Urinary bladder (tissue), 4 donors: ENCODE results near the gene TSPAN14. TPM values are rescaled to one million over a fixed set of nuclear protein-coding genes. Genes with fewer than 3 reads are reported as not detected.

ENCODE experiments used
- DNase-seq: peaks from one replicate; pipeline ENCODE4 v3.0.0-alpha.2; 2015; ENCODE audit errors: extremely low spot score
- H3K27ac ChIP-seq: one replicate; pipeline ENCODE4 v1.5.1; 2013; ENCODE audit warnings: low read depth, mild to moderate bottlenecking, moderate library complexity
- H3K36me3 ChIP-seq: one replicate; pipeline ENCODE4 v1.6.1; 2013; ENCODE audit warnings: mild to moderate bottlenecking, moderate library complexity; ENCODE audit not compliant: insufficient read depth
- H3K4me1 ChIP-seq: one replicate; pipeline ENCODE4 v1.6.1; 2013; ENCODE audit warnings: mild to moderate bottlenecking, moderate library complexity; ENCODE audit not compliant: insufficient read depth
- H3K4me3 ChIP-seq: one replicate; pipeline ENCODE4 v1.5.1; 2013; ENCODE audit warnings: low read depth, low read length
- WGBS: extraction: QIAGEN DNeasy Blood & Tissue Kit; methylation state at CpG from one replicate; pipeline ENCODE4 v1.1.7; 2013; 5-methylcytosine and 5-hydroxymethylcytosine counted together
- polyA plus RNA-seq: library from polyadenylated mRNA; stranded (reverse); fragments of 200-250 nt; gene quantifications from one replicate; pipeline ENCODE4 v1.2.3, GENCODE V29; 2013
- total RNA-seq: library from RNA; depleted of rRNA; stranded (reverse); fragments of >200 nt; gene quantifications from one replicate; pipeline ENCODE4 v1.2.3, GENCODE V29; 2014
- donor health status: healthy with polysubstance abuse.
- donor health status: healthy.

TSPAN14 gene
- total and polyA plus RNA-seq, 2 donors = 26.4 to 65.1 TPM

DNA sequence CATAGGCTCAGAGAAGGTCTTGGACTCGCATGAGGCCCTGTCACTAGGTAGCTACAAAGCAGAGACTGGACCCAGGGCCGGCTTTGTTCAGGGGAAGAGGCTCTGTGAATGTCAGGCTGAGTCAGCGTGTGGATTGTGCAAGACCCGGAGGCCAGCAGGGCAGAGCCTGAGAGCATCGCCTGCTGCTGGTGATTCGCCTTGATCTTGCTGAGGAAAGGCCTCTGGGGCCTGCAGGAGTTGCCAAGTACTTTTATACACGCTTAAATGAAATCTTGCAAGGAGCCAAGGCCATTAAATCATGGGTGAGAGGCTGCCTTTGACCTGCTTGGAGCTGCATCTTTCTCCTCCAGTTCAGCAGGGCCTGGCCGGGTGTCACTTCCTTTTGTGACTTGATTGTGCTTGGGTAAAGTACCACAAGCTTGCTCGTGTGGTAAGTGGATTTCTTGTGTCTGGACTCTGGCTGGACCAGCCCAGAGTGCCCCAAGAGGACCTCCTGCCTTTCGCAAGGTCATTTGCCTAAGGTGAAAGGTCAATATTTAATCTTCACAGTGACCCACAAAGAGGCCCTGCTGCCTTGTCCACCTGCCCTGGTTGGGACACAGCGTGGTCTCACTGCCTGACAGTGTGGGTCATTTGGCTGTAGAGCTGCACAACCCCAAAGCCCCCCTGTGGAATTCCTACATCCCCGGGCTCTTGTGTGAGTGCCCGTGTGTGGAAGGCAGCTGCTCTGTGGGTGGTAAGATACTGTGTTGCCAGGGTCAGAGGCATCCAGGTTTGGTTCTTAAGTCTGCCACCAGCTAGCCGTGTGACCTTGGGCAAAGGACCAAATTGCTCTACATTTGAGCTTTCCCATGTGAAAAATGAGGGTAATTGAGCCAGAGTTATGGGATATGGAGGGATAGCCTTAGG lies 45.0 kb downstream of the TSPAN14 start:
- H3K4me3 ChIP-seq = no peak overlapping the region

DNA sequence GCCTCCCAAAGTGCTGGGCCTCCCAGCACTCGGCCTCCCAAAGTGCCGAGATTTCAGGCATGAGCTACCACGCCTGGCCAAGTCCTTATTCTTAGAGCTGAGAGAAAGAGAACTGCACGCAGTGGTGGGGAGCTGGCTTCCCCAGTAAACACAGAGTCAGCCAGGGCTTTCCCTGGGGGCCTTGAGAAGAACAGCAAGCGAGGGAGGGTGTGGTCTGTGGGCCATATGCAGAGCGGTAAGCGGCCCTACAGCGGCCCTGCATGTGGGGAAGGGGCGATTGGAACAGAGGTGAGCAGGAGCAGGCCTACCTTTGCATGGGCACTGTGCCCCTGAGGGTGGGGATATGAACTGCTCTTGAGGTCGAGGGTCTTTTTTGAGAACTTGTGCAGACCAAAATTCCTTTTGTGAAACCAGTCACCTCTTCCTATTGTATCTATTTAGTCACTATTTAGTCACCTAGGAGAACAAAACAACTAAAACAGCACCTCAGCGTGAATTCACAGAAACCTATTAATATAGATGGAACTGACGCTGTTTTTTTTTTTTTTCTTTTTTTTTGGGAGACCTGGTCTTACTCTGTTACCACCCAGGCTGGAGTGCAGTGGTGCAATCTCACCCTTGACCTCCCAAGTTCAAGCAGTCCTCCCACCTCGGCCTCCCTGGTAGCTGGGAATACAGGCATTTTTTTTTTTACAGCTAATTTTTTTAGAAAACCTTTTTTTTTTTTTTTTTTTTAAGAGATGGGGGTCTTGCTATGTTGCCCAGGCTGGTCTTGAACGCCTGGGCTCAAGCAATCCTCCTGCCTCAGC lies 46.7 kb downstream of the TSPAN14 start:
- H3K4me3 ChIP-seq = no peak overlapping the region
- H3K4me1 ChIP-seq = peaks cover 9% of the 10 kb centered on the region
- H3K36me3 ChIP-seq = no peaks in the 10 kb centered on the region
- WGBS = 76% methylated on average over 14 of the region's 14 CpGs
- peak overlapping the region; percentile 33 for H3K27ac ChIP-seq
- no peak for DNase-seq

More for the DNA sequence above, 45.0 kb downstream of the TSPAN14 start:
- peak overlapping the region; percentile 83 for H3K27ac ChIP-seq
- H3K4me1 ChIP-seq = peaks cover 9% of the 10 kb centered on the region
- H3K36me3 ChIP-seq = no peaks in the 10 kb centered on the region
- WGBS = 22% methylated on average over 14 of the region's 14 CpGs
- peak; percentile 69 for DNase-seq

DNA sequence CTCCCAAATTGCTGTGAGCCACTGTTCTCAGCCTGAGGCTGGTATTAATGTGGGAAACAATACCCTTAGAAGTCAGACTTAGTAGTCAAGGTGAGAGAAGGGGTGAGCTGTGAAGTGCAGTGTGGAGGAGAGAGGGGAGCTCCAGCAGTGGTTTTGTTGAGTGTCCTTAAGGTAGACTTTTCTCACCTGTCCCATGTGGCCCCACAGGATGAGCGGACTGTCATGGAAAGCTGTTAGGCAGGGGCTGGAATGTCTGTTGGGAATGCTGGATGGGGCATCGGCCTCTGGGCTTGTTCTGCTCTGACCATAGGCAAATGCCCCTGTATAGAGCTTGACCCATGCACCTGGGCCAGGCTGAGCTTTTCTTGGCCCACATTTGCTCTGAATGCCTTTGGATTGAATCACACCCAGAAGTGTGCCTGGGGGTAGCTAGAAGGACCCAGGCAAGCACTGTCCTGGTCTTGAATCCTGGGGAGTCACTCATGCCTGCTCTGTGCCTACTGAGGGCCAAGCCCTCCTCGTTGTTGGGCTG lies 47.3 kb downstream of the TSPAN14 start:
- Histone ChIP-seq H3K27ac (peak overlapping the region; percentile 30), H3K4me1 (peaks cover 9% of the 10 kb centered on the region), H3K4me3 (no peak overlapping the region), H3K36me3 (no peaks in the 10 kb centered on the region)
- DNase-seq = no peak
- 91% methylated on average over 3 of the region's 3 CpGs for WGBS

DNA sequence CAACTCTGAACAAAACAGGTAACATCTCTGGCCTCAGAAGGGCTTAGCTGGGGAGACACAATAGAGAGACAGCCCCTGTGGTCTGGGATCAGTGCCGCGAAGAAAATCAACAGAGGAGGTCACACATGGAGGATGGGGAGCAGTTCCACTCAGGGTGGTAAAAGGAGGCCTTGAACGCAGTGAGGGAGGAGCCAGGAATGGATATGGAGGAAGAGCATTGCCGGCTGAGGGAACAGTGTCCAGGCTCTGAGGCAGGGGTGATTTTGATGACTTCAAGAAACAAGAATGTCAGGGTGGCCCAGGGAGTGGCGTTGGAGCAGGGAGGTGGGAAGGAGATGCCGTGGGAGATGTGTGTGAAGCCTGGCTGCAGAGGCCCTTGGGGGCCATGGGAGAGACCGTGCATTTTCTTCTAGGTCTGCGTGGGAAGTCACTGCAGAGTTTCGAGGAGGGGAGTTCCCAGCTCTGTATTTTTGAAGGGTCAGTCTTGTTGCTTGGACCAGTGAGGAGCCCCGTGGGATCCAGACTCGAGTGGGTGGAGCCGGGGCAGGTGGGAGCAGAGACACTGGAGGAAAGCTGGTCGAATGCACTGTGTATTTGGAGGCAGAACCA lies 47.9 kb downstream of the TSPAN14 start:
- no peak for DNase-seq
- H3K4me1 ChIP-seq = peaks cover 9% of the 10 kb centered on the region
- no peaks in the 10 kb centered on the region for H3K36me3 ChIP-seq
- peak overlapping the region; percentile 30 for H3K27ac ChIP-seq
- no peak overlapping the region for H3K4me3 ChIP-seq
- 89% methylated on average over 13 of the region's 13 CpGs for WGBS

DNA sequence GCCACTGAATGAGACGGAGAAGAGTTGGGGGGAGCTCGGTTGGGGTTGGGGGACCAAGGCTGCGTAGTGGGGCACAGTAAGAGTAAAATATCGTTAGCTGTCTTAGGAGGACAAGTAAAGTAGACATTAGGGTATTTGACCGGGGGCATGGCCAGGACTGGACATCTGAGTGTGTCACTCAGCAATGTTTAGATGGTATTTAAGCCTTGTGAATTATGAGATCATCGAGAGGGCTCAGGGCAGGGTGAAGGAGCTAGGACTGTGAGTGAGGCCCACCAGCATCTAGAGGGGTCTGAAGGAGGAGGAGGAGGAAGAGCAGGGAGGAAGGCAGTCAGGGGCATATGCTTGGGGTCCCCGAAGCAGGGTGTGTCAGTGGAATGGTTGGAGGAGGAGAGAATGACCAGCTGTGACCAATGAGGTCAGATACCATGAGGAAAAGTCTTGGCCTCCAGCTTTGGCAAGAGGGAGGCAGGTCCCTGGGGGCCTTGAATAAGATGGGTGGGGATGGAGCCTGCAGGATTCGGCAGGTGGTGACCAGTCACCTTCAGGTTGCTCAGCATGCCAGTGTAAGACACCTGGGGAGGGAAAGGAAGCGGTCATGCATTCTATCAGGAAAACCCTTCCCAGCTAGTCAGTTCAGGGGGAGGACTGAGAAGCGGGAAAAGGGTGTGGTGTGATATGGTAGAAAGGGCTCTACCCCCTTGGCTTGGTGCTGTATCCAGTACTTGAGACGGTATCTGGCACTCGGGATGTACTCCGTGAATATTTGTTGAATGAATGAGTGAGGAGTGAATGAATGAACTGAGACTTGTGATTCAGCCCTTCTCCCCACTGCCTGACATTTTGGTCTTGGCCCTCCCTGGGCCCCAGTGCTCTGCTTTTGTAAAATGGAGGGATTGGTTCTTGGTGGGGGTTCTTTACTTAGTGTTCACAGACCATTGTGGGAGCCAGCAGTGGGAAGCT lies 48.8 kb downstream of the TSPAN14 start:
- WGBS = 83% methylated on average over 13 of the region's 13 CpGs
- DNase-seq = no peak
- Histone ChIP-seq H3K36me3 (no peaks in the 10 kb centered on the region), H3K27ac (peak overlapping the region; percentile 19), H3K4me1 (peaks cover 5% of the 10 kb centered on the region), H3K4me3 (no peak overlapping the region)

DNA sequence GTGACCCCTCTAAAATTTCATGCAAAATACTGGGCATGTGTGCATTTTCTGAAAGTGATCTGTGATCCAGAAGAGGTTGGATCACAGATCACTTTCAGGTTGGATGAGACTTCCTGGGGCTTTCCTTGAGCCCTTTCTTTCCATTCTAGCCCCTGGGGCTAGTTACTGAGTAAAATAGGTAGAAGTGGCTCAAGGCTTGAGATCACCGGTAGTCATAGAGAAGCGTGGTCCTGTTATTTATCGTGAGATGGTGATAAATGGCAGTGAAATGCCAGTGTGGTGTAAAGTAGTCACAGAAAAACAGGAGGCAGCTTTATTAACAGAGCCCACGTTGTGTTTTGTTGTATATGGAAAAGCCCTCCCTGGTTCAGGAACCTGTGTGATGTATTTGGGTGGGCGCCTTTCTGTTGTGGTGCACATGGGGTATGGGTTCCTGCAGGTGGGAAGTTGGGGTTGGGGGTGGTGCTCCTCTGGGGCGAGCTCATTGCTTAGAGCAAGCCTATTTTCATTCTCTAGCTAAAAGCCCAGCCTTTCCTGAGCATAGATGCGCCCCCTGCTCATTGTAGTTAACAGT lies 49.6 kb downstream of the TSPAN14 start:
- H3K36me3 ChIP-seq = no peaks in the 10 kb centered on the region
- no peak for DNase-seq
- H3K4me1 ChIP-seq = peaks cover 2% of the 10 kb centered on the region
- no peak overlapping the region for H3K27ac ChIP-seq
- 88% methylated on average over 7 of the region's 7 CpGs for WGBS
- H3K4me3 ChIP-seq = no peak overlapping the region

DNA sequence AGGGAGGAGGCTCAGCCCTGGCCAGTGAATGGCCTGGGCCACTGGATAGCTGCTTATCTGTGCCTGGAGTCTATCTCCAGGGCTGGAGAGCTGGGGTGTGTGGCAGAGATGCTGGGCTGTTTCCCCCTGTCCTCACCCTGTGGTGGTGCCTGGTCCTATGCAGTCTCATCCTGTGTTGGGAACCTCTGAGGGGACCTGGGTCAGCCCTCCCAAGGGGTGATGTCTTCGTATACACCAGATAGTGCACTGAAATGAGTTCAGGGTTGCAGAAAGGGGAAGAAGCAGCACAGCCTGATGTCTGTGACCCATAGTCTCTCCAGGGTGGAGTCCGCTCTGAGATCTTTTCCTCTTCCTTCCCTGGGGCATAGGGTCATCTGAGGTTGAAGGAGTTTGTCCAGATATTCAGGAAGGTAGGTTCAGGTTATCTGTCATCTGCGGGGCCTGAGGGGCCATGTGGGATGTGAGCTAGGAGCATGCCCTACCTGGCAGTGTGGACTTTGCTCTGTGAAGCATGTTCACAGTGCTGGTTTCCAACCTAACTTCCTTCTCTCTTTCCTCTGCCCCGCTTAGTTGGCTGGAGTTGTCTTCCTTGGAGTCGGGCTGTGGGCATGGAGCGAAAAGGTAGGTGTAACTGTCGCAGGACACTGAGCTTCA lies 50.2 kb downstream of the TSPAN14 start:
- no peak for DNase-seq
- Histone ChIP-seq H3K4me3 (no peak overlapping the region), H3K27ac (no peak overlapping the region), H3K4me1 (peaks cover 2% of the 10 kb centered on the region), H3K36me3 (no peaks in the 10 kb centered on the region)
- 73% methylated on average over 7 of the region's 7 CpGs for WGBS

DNA sequence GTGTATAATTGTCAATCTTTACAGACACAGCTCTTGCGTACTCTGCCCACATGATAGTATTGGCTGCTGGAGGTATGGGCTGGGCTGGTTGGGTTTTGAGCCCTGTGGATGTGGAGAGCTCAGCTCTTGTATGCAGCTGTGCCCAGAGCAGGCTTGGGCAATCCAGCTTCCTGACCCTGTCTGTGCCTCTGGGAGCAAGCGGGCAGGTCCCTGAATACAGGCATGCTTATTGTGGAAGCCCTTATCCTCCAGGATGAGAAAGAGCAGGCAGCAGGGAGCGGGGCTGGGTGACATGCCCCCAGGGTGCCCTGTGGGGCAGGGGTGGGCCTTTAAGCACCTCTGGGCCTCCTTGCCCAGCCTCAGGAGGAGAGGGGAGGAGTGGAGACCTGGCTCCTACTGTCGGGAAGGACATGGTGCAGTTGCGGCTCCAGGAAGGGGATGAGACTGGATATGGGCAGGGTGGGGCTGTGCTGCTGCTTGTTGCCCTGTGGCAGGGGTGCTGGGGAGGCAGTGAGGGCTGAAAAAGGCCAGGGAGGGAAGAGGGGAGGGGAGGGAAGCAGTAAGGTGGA lies 50.9 kb downstream of the TSPAN14 start:
- Histone ChIP-seq H3K27ac (no peak overlapping the region), H3K36me3 (peaks cover 2% of the 10 kb centered on the region), H3K4me3 (no peak overlapping the region), H3K4me1 (peaks cover 2% of the 10 kb centered on the region)
- WGBS = 75% methylated on average over 5 of the region's 5 CpGs
- no peak for DNase-seq

DNA sequence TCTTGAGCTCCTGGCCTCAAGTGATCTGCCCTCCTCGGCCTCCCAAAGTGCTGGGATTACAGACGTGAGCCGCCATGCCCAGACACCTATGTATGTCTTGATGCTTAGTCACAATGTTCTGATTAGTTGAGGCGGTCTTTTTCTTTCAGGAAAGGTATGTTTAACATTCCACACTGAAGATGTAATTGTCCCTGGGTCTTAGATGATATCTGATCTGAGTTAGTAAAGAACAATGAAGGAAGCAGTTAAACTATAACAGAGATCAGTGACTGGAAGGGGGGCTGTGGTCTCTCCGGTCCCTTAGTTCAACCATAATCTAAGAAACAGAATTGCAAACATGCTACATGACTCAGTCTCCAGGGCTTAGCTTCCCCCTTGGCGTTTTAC lies 52.1 kb downstream of the TSPAN14 start:
- no peak for DNase-seq
- H3K27ac ChIP-seq = no peak overlapping the region
- H3K4me1 ChIP-seq = peaks cover 2% of the 10 kb centered on the region
- peaks cover 3% of the 10 kb centered on the region for H3K36me3 ChIP-seq
- H3K4me3 ChIP-seq = no peak overlapping the region
- 77% methylated on average over 6 of the region's 6 CpGs for WGBS

DNA sequence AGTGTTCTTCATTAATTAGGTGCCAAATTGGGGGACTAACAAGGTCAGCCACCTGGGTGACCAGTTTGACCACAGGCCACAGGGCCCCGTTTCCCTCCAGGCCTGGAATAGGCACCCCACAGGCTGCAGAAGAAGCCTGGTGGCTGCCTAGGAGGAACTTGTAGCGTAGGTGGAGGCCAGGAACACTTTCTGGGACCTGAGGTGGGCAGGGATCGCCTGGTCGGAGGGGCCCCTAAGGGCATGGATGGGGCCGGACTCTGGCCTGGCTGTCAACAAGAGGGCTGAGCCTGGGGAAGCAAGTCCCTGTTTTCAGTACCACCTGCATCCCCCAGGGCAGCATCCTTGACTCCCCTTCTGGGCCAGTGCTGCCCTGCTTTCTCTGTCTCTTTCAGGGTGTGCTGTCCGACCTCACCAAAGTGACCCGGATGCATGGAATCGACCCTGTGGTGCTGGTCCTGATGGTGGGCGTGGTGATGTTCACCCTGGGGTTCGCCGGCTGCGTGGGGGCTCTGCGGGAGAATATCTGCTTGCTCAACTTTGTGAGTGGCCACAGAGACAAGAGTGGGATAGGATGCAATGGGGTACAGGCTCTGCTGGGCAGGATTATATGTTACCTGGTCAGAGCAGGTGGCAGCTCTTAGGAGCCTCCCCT lies 52.9 kb downstream of the TSPAN14 start:
- DNase-seq = no peak
- WGBS = 91% methylated on average over 13 of the region's 13 CpGs
- H3K36me3 ChIP-seq = peaks cover 3% of the 10 kb centered on the region
- H3K4me3 ChIP-seq = no peak overlapping the region
- no peak overlapping the region for H3K27ac ChIP-seq
- H3K4me1 ChIP-seq = no peaks in the 10 kb centered on the region

DNA sequence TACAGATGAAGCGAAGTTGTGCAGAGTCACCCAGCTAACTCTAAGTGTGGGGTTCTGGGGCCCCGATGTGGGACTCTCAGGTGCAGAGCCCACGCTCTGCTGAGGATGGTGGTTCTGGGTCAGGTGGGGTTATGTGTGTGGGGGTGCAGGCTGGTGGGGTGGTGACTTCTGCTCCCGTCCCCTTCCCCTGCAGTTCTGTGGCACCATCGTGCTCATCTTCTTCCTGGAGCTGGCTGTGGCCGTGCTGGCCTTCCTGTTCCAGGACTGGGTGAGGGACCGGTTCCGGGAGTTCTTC lies 54.9 kb downstream of the TSPAN14 start:
- Histone ChIP-seq H3K36me3 (peaks cover 9% of the 10 kb centered on the region), H3K4me1 (no peaks in the 10 kb centered on the region), H3K4me3 (no peak overlapping the region), H3K27ac (no peak overlapping the region)
- no peak for DNase-seq
- WGBS = 89% methylated on average over 8 of the region's 8 CpGs
